NCI-H2107 (cell line): ENCODE data around the gene NCOA5.

Experiments used
- DNase-seq: peaks from one replicate; lab custom pipeline; 2025; lab: John Stamatoyannopoulos, UW

Gene NCOA5

DNA sequence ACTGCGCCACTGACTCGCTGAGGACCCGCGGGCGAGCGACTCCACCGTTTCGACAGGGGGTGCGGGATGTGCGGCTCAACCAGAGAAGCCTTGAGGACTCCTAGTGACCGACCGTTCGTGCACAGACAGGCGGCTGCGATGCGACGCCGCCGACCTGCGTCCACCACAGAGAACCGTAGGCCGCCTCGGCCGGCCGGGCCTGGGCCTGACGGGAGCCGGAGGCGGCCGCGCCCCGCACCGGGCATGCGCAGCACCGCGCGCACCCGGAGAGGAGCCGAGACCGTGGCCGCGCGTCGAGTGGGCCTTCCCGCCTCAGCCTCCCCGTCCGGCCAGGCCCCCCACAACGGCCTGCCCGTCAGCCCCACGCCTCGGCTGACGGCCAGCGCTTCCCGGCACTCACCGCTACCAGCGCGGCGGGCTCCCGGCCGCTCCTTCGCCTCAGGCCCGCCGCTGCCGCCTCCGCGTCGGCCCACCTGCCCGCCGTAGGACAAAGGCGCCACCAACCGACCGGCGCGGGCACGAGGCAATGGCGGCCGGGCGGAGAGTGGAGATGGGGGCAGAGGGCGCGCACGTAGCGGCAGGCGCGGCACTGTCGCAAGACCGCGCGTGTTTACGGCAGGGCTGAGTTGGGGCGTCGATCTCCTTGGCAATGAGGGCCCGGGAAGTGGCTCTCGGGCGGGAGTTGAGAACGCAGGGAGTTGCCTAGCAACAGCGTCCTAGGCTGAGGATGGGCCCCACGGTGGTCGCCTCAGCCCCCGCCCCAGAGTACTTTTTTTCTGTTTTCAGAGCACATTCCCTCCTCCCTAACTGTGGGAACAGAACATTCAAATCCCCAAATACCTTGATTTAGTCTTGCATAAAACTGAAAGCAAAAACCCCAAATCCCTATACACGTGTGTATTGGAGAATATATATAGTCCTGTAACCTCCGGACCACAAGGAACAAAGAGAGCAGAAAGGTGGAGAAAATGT is at the start of gene NCOA5:
Gene NCOA5 (minus strand): TSS at position 546 of the 972 bp plus-strand sequence. CDS start 10,538 bp downstream, outside the sequence.
- peak; percentile 78 for DNase-seq

DNA sequence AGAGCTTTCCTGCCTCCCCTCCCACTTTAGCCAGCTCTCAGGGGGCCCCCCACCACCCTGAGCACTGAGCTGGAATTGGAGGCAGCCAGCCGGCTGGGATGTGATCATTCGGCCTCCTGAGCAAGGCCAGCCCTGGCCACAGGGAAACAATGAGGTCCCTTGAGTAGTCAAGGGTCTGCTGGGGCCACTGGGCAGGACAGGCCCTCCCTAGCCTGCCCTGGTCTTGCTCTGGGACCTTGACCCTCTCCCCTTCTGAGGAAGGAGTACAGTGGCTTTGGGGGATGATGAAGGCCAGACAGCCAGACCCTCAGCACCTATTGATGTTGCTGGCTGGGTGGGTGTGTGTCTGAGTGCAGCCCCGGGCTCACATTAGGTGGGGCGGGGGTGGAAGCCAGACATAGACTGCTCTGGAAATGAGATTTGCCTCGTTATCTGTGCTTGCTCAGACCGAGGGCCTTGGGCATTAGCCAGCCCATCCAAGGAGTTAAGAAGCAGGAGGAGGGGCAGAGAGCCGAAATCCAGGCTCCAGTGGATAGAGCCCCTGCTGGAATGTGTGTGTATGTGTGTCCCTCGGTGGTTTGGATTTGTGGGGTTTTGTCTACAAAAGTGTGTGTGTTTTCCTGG is 49.6 kb upstream of the NCOA5 start:
- no peak for DNase-seq

DNA sequence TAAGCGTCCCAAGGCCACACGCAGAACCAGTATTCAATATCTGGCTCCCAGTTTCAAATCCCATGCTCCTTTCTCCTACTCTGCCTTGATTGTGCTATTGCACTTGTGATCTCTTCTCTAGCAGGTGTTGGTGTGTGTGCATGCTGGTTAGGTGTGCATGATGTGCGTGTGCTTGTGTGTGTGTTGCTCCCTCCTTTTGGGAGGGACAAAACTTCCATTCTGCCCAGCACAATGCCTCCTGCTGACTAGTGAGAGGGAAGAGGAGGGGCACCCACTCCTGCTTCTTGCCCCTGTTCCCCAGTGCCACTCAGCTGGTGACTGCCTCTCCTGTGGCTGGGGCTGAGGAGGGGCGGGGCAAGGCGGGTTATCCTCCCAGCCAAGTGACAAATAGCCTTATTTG is 48.1 kb upstream of the NCOA5 start:
- no peak for DNase-seq

DNA sequence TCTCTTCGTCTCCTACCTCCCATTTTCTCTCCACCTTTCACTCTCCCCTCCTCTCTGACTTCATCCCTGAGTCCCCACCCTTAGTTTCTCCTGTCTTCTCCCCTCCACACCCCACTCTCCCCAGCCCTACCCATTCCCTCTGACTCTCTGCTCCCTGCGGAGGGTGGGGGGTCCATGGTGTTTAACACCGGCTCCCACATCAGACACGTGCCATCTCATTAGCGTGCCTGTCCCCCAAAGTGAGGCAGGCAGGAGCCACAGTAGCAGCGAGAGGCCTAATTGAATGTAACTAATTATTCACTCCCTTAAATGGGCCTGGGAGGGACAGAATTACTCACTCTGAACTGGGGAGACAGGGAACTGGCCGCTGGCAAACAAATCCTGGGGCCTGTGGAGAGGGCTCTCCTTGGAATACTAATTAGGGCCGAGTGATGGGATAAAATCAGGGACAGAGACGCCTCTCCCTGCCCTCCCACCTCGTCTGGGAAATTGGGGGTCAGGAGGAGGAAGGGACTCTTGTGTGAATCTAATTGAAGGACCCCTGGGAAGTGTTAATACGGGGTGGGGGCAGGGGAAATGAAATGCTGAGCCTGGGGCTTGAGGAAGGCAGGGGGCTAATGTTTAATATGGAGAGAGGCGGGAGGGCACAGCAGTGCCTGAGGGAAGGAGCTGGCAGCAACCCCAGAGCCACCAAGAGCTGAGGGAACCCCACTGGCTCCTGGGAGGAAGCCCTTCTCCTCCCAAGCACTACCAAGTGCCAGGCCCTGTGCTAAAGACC is 46.3 kb upstream of the NCOA5 start:
- DNase-seq = no peak

DNA sequence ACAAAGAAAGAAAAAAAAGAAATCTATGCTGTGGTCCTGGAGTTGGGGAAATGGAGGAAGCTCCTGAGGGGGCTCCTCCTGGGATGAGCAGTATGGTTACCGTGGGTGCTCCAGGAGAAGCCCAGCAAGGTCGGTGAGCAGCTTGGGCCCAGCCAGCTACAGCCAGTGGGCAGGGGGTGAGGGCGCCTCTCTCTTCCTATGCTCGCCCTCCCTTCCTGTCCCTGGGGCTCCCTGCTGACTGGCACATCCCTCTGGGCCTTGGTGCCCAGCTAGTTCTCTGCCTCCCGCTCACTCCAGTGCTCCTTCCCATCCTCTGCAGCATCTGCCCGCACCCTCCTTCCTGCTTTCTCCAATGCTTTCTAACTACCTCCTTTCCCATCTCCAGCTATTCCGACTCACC is 45.0 kb upstream of the NCOA5 start:
- no peak for DNase-seq

DNA sequence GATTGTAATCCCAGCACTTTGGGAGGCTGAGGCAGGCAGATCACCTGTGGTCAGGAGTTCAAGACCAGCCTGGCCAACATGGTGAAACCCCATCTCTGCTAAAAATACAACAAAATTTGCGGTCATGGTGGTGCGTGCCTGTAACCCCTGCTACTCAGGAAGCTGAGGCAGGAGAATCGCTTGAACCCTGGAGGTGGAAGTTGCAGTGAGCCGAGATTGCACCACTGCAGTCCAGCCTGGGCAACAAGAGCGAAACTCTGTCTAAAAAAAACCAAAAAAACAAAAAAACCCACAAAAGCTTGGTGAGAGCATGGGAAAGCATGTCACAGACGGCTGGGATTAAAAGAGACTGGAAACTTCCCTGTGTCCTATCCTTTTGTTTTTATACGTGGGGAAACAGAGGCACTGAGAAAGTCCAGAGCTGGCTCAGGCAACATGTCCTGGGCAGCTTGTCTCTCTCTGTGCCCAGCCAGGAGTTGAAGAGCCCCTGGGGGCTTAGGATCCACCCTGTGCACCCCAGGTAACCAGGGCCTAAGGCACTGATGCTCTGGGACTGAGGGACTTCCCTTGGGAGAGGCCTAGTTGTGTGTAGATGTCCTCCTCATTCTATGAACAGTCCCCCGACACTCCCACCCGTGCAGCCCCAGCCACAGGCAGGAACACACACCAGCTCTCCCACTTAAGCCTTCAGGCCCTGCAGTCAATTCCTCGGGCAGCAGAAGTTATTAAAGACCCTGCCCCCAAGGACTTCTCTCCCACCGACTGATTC is 44.3 kb upstream of the NCOA5 start:
- DNase-seq = no peak

DNA sequence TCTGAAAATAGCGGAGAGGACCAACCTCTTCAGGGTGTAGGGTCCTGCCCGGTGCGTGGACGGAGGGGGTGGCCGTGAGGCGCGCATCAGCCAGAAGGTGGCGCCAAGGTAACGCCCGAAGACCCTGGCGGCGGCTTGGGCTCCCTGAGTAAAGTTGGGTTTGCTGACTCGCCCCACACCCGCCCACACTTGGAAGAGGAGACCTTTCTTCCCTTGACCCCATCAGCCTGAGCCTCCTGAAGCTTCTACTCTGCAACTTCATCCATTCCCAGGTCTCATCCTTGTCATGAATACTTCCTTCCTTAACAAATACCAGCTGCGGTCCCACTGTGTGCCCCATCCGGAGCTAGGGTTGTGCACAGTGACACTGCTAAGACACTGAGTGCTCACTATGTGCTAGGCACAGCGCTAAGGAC is 43.0 kb upstream of the NCOA5 start:
- DNase-seq = peak; percentile 52

DNA sequence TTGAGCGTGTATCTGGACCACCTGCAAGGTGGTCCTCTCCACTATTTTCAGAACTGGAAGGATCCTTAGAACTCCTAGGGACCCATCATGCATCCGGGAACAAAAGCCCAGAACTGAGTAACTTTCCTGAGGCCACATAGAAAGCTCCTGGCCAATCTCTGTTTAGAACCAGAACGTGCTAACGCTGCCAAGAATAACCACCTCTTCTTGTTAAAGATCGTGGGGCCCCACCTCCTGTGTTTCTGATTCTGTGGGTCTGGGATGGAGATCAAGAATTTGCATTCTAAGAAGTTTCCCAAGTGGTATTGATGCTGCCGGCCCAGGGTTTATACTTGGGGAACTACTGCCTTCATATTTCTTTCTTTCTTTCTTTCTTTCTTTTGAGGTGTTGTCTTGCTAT is 41.6 kb upstream of the NCOA5 start:
- DNase-seq = no peak

DNA sequence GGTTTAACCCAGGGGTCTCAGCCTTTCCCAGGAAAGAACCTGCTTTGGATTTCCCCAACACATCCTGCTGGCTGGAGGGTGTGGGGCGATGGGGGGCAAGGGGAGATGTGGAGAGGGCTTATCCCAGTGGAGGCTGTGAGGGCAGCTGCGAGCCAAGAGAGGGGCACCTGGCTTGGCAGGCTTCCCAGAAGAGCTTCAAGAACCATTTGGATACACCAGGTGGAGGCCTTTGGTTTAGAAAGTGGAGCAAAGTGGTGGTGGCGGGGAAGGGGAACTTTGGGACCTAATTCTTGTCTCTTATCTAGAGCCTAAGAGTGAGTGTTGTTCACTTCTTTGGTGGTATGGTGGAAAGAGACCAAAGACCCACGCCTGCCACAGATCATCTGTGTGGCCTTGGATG is 40.8 kb upstream of the NCOA5 start:
- peak; percentile 66 for DNase-seq

DNA sequence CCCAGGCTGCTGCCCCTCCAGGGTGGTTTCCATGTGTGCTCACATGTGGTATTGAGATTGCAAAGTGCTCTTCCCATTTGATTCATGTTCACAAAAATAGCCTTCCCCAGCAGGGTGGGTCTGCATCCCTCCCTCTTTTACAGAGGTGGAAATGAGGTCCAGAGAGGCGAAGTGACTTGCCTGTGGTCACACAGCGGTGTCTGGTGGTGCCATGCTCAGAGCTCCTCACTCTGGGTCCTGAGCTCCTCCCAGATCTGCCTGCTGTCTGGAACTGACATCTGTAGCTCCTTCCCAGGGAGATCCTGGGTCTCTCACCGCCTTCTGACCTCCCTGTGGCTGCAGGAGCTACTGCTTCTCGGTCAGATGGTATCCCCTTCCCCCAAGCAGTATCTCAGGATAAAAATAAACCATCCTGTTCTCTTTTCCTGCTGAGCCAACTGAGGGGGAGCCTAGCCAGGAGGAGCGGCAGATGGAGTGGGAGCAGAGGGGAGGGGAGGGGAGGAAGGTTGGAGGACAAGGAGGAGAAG is 40.3 kb upstream of the NCOA5 start:
- DNase-seq = no peak

DNA sequence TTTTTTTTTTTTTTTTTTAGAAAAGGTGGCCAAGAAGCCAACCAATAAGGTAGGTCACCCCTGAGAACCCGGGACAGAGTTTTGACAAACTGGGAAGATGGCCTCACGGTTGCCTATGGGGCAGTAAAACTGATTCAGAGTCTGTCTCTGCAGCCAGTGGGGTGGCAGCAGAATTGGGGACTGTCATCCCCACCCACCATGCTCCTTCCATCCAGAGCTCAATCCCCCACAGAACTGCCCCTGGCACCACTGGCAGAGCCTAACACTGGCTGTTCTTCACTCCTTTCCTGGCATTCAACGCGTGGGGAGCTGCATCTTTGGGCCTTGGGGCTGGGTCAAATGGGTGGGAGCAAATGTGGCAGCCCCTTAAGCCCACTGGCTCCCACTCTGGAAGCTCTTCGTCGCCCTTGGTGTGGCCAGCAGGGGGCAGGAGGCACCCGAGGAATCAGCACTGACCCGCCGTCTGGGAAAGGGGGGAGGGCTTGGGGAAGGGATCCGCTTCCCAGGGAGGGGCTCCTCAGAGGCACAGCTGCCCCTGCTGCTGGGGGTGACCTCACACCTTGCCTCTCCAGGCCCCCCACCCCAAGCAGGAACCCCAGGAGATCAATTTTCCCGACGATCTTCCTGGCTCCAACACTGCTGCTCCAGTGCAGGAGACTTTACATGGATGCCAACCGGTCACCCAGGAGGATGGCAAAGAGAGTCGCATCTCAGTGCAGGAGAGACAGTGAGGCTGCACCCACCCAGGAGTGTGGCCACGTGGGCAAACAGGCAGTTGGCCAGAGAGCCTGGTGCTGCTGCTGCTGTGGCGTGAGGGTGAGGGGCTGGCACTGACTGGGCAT is 38.8 kb upstream of the NCOA5 start:
- DNase-seq = peak; percentile 23

DNA sequence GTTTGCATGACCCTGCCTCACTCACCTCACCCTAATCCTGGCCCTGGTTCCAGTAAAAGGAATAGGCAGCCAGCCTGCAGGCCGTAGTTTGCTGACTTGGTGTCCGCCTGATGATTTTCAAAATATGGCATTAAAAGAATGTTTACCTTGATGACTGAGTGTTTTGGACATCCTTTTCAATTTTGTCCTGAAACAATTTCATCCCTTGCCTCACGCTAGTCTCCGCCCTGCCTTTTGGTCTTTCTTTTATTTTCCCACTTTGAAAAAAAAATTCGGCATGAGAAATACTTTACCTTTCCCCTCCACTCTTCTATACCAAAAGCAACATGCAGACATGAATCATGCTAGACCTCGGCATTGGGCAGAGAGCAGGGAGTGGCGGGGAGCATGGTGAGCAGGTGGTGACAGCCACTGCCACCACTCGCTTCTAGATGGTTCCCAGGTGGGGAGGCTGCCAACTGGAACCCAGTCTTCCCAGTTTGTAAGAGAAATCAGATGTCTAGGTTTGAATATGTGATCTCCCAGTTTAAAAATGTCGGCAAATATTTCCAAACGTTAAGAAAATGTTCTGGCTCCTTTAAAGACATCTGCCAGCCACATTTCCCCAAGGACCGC is 37.7 kb upstream of the NCOA5 start:
- DNase-seq = no peak

DNA sequence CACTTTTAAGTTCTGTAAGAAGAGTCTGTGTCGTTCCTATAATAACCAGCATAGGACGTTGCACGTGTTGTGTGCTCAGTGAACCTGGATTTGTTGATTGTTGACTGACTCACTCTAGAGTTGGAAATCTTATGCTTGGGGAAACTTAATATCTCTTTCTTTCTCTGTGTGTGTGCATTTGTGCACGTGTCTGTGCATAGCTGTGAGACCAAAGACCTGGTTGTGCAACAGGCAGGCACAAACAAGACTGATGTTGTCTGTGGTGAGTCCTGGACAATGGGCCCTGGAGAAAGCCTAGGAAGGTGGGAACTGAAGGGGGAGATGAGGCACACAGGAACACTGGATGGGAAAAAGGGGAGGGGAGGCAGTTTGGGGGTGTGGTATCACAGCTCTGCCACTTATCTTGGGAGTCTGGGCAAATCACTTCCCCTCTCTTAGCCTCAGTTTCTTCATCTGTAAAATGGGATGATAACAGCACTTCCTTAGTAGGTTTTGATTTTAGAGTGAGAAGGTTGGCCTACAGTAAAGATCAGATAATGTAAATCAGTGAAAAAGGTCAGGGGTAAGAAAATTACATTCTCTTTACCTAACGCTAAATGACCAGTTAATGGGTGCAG is 36.8 kb upstream of the NCOA5 start:
- no peak for DNase-seq

DNA sequence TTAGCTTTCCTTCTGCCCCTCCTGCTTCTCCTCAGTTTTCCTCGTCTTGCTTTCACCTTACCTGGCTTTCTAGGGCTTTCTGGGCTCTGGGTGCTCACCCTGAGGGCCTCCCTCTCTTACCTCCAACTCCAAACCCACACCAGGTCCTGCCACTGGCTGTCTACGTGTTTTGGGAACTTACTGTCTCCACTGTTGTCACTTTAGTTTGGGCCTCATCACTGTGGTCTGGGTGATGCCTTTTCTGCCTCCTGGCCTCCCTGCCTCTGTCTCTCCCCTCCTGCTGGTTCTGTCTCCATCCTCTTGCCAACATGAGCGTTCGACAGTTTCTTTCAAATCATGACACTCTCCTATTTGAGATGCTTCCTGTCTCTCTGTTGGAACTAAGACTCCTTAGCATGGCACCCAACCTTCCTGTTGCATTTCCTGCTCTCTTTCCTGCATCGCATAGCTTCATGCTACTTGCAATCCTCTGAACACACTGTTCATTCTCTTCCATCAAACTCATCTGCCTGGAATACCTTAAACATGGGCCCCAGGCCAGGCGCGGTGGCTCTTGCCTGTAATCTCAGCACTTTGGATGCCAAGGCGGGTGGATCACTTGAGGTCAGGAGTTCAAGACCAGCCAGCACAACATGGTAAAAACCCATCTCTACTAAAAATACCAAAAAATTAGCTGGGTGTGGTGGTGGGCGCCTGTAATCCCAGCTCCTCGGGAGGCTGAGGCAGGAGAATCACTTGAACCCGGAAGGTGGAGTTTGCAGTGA is 33.9 kb upstream of the NCOA5 start:
- no peak for DNase-seq

DNA sequence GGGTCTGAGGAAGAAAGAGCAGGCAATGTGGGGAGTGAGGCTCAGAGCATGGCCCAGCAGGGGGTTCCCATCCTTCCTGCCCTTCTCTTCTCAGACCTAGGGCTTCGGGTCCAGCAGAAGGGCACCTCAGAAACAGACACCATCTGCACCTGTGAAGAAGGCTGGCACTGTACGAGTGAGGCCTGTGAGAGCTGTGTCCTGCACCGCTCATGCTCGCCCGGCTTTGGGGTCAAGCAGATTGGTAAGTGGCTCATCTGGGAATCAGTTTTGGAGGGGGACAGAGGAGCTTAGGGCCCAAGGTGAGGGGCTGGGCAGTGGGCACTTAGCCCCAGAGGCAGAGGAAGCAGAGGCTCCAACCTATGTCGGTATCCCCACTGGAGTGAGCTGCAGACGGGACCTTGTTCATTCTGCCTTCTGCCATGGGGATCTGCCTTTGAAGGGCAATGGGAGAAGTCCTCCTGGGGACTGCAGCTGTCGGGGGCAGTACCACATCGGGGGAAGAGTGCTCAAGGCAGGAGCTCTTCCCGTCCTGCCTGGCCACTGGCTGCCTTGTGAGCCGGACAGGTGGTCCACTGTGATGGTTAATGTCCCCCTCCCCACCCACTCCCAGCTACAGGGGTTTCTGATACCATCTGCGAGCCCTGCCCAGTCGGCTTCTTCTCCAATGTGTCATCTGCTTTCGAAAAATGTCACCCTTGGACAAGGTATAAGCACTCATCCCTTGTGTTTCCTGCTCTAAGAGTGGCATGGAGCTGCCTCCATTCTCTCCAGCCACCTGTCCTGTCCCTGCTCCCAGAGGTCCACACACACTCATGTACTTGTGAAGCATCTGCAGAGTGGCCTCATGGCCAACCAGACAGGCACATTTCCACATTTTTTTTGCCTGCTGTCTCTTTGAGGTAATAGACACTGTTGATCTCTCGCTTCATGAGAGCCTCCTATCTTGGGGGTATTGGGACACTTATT is 33.0 kb upstream of the NCOA5 start:
- DNase-seq = no peak

DNA sequence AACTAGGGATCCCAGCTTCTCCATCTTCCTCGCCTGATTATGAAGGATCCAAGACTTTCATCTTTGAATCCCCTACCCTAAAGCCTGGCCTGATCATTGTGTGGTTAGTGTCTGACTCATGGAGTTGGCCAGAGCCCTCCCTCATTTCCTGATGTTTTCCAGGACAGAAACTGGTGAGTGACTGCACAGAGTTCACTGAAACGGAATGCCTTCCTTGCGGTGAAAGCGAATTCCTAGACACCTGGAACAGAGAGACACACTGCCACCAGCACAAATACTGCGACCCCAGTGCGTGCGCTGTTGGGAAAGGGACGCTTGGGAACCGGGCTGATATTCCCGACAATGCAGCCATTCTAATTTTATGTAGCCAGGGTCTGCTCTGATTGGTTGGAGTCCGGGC is 32.3 kb upstream of the NCOA5 start:
- no peak for DNase-seq

DNA sequence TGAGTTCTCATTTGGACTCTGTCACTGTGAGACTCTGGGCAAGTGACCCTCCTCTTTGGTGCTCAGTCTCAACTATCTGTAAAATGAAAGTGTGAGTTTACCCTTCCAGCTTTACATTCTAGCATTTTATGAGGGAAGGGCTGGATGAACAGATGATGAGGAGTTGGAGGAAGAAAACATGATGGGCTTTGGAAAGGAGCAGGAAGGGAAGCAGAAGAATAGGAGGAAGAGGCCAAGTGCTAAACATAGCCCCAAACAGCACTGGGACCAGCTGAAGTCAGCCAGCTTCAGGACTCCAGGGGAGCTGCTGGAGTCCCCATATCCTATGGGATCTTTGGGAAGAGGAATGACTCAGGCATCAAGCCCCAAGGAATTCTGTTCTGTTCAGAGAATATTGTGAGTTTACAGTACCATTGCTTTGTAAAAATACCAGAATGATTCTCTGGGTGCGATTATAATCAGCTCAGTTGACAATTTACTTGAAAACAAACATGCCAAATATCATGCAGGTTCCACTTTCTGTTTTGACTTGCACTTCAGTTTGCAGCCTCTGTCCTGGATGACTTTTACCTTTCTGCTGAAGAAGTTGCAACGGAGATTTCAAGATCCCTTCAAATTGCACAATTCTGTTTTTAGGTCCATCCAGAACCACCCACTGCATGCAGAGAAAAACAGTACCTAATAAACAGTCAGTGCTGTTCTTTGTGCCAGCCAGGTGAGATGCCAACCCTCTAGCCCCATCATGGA is 31.6 kb upstream of the NCOA5 start:
- no peak for DNase-seq
